Measurements from ENCODE around the gene KDM2A.

DNA sequence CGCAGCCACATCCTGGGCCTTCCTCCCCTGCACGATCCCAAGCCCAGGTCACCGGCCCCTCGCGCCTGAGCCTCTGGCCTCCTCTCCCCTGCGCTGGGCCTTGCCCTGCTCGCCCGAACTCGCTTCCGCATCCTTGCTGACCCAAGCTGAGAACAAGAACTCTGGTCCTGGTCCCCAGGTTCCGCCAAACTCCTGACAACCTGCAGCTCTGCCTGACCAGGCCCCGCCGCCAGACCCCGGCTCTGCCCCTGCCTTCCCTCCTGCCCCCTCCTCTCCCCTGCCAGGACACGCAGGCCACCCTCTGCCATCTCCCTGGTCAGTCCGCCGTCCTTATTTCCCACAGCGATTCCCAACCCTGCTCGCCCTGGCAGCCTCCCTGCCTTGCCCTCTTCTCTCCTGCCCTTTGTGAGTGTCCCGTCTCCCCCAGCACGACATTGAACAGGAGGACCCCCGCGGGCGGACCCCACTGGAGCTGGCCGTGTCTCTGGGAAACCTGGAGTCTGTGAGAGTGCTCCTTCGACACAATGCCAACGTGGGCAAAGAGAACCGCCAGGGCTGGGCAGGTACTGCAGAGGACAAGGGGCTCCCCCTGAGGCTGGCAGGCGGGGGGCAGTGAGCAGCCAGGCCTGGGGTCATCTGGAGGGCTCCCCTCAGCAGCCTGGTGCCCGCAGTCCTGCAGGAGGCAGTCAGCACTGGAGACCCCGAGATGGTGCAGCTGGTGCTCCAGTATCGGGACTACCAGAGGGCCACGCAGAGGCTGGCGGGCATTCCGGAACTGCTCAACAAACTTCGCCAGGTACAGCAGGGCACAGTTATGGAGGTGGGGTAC lies 170.8 kb downstream of the KDM2A start:
- TF ChIP-seq, protein P1, sequence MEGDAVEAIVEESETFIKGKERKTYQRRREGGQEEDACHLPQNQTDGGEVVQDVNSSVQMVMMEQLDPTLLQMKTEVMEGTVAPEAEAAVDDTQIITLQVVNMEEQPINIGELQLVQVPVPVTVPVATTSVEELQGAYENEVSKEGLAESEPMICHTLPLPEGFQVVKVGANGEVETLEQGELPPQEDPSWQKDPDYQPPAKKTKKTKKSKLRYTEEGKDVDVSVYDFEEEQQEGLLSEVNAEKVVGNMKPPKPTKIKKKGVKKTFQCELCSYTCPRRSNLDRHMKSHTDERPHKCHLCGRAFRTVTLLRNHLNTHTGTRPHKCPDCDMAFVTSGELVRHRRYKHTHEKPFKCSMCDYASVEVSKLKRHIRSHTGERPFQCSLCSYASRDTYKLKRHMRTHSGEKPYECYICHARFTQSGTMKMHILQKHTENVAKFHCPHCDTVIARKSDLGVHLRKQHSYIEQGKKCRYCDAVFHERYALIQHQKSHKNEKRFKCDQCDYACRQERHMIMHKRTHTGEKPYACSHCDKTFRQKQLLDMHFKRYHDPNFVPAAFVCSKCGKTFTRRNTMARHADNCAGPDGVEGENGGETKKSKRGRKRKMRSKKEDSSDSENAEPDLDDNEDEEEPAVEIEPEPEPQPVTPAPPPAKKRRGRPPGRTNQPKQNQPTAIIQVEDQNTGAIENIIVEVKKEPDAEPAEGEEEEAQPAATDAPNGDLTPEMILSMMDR (IDR thresholded peaks at IDR 0.05): no peak
- no peak for TF ChIP-seq POLR2A (IDR thresholded peaks at IDR 0.05)
